ENCODE data around the gene ANKLE2. TPM values are rescaled to one million over a fixed set of nuclear protein-coding genes. Genes with fewer than 3 reads are reported as not detected.

ANKLE2 gene
- total and polyA plus RNA-seq, 10 of the 15 experiments (the other 5 are each of a cell fraction or from before 2014, with no cell fraction given): 4.3 to 89.4 (median 53.0) TPM

DNA sequence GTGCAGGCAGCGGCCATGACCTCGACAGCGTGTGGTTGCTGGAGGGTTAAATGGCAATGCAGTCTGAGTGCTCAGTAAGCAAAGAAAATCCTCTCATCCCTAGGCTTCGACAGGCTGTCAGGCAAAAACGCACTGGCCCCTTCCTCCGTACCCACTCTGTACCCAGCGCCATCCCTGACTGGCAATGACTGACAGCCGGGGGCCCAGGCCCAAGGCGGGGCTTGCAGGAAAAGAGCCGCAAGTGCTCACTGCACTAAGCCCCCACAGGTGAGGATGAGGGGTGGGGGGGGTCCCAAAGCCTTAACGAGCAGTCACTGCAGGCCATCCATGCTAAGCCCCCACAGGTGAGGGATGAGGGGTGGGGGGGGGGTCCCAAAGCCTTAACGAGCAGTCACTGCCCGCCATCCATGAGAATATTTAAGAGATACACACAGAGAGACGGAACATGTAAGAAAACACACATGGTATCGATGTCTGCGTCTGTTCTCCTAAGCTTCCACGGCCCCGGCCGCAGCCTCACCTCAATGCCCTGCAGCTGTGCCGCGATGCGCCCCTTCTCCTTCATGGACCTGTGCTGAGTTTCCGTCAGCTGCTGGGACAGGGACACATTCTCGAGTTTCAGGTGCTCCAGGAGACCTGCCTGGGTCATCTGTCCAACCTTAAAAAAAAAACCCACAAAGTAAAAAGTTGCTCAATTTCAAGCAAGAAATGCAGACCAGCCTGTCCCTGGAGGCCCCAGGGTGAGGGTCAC lies 36.4 kb upstream of the ANKLE2 start:
- FAIRE-seq (no peak), ATAC-seq (no peak), DNase-seq (ENCODE audit: low read depth, low spot score) (no peak)
- 98% methylated on average over 22 of the region's 24 CpGs for WGBS (ENCODE audit: insufficient coverage, insufficient replicate concordance, low lambda C conversion rate, missing lambda C conversion rate)
- Histone ChIP-seq H3K79me2 (ENCODE audit: control insufficient read depth, insufficient read depth, low read length) (no peaks in the 10 kb centered on the region), H3K4me2 (ENCODE audit: control insufficient read depth, insufficient read depth) (no peak overlapping the region), H3K27me3 (replicated peaks in 1 of 2; ENCODE audit: control insufficient read depth in 2 of 2, insufficient read depth in 2 of 2, low read length in 1 of 2) (no peaks in the 10 kb centered on the region), H3K36me3 (ENCODE audit: control insufficient read depth in 2 of 2, insufficient read depth in 2 of 2, low read length in 1 of 2) (peaks cover 34 to 39% of the 10 kb centered on the region in 2 experiments), H3K9ac (ENCODE audit: control insufficient read depth, insufficient read depth, low read length) (no peak overlapping the region), H3K9me3 (replicated peaks; ENCODE audit: control insufficient read depth, insufficient read depth, low read length) (no peaks in the 10 kb centered on the region), H3K4me3 (no peak overlapping the region), H3K4me1 (ENCODE audit: control insufficient read depth, insufficient read depth, low read length) (no peaks in the 10 kb centered on the region), H4K20me1 (ENCODE audit: control insufficient read depth, insufficient read depth) (no peaks in the 10 kb centered on the region), H3K27ac (ENCODE audit: control insufficient read depth, insufficient read depth) (no peak overlapping the region), H2AFZ (ENCODE audit: control insufficient read depth, low read depth, low read length) (no peak overlapping the region)
- intact Hi-C loops (cut with micrococcal nuclease; ENCODE audit: unreplicated experiment) (no loop called here), in situ Hi-C loops (cut with MboI) (no loop called here)
- TF ChIP-seq SMARCA5 (IDR thresholded peaks at IDR 0.05) (no peak), SREBF1 (IDR thresholded peaks at IDR 0.05; ENCODE audit: low read length) (no peak), GATAD2B (conservative IDR thresholded peaks at IDR 0.05; ENCODE audit: low read depth) (no peak), RAD51 (IDR thresholded peaks at IDR 0.05) (no peak), YBX1 (IDR thresholded peaks at IDR 0.05) (no peak), PAX5 (IDR thresholded peaks at IDR 0.05; ENCODE audit: borderline replicate concordance, low read depth, low read length) (no peak), EP300 (IDR thresholded peaks at IDR 0.05; ENCODE audit: borderline replicate concordance in 1 of 2, control insufficient read depth in 1 of 2, low read depth in 2 of 2, low read length in 2 of 2) (no peak), TCF3 (IDR thresholded peaks at IDR 0.05; ENCODE audit: borderline replicate concordance, insufficient read depth, low read depth, low read length) (no peak), POU2F2 (IDR thresholded peaks at IDR 0.05; ENCODE audit: borderline replicate concordance, low read depth, low read length) (no peak), DPF2 (IDR thresholded peaks at IDR 0.05) (no peak), RAD21 (IDR thresholded peaks at IDR 0.05; ENCODE audit: insufficient read depth, low read depth, low read length) (no peak)
- TF ChIP-seq, protein P1, sequence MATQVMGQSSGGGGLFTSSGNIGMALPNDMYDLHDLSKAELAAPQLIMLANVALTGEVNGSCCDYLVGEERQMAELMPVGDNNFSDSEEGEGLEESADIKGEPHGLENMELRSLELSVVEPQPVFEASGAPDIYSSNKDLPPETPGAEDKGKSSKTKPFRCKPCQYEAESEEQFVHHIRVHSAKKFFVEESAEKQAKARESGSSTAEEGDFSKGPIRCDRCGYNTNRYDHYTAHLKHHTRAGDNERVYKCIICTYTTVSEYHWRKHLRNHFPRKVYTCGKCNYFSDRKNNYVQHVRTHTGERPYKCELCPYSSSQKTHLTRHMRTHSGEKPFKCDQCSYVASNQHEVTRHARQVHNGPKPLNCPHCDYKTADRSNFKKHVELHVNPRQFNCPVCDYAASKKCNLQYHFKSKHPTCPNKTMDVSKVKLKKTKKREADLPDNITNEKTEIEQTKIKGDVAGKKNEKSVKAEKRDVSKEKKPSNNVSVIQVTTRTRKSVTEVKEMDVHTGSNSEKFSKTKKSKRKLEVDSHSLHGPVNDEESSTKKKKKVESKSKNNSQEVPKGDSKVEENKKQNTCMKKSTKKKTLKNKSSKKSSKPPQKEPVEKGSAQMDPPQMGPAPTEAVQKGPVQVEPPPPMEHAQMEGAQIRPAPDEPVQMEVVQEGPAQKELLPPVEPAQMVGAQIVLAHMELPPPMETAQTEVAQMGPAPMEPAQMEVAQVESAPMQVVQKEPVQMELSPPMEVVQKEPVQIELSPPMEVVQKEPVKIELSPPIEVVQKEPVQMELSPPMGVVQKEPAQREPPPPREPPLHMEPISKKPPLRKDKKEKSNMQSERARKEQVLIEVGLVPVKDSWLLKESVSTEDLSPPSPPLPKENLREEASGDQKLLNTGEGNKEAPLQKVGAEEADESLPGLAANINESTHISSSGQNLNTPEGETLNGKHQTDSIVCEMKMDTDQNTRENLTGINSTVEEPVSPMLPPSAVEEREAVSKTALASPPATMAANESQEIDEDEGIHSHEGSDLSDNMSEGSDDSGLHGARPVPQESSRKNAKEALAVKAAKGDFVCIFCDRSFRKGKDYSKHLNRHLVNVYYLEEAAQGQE (IDR thresholded peaks at IDR 0.05; ENCODE audit: low read depth, low read length): no peak
- POLR2A ChIA-PET: no interaction called here
- CTCF ChIA-PET: no interaction called here
- SMC1A ChIA-PET (ENCODE audit: uncharacterized antibody, unreplicated experiment): no interaction called here
- RAD21 ChIA-PET (ENCODE audit: unreplicated experiment): no interaction called here
- no TSS peak for BruUV-seq (replicated peaks)
